Mesothelial cell of epicardium (in vitro differentiated cells): ENCODE measurements around the gene GNAO1. TPM values are rescaled to one million over a fixed set of nuclear protein-coding genes. Genes with fewer than 3 reads are reported as not detected.

Experiments used
- DNase-seq, 2 experiments: peaks; one replicate each; pipeline ENCODE4 v3.0.0; 2021; ENCODE audit warnings: low spot score in 2 of 2; ENCODE audit not compliant: unreplicated experiment in 2 of 2
- H3K27ac Mint-ChIP-seq: 2 replicates; pipeline ENCODE4 v1.8.0; 2021; ENCODE audit warnings: mixed read lengths
- H3K27me3 Mint-ChIP-seq: 2 replicates; pipeline ENCODE4 v1.8.0; 2021; ENCODE audit warnings: low read depth, mixed read lengths
- H3K36me3 Mint-ChIP-seq: 2 replicates; pipeline ENCODE4 v1.8.0; 2021; ENCODE audit warnings: mixed read lengths
- H3K4me1 Mint-ChIP-seq: 2 replicates; pipeline ENCODE4 v1.8.0; 2021; ENCODE audit warnings: mixed read lengths
- H3K4me3 Mint-ChIP-seq: 2 replicates; pipeline ENCODE4 v1.8.0; 2021; ENCODE audit warnings: mild to moderate bottlenecking, moderate library complexity, mixed read lengths
- H3K9me3 Mint-ChIP-seq: 2 replicates; pipeline ENCODE4 v1.8.0; 2021; ENCODE audit warnings: mixed read lengths
- total RNA-seq: library from RNA; stranded (reverse); gene quantifications from 3 replicates; pipeline ENCODE4 v1.2.1, GENCODE V29; 2021
- TF ChIP-seq, protein P1 (sequence below): fragments of 200-600 bp; sonication (generic); IDR thresholded peaks from one replicate; pipeline ENCODE4 v1.5.0; 2021; ENCODE audit warnings: antibody characterized with exemption; ENCODE audit not compliant: unreplicated experiment

Gene GNAO1
- total RNA-seq, 1 donor from 2014 or later = 3.3 TPM

- TF ChIP-seq, protein P1, sequence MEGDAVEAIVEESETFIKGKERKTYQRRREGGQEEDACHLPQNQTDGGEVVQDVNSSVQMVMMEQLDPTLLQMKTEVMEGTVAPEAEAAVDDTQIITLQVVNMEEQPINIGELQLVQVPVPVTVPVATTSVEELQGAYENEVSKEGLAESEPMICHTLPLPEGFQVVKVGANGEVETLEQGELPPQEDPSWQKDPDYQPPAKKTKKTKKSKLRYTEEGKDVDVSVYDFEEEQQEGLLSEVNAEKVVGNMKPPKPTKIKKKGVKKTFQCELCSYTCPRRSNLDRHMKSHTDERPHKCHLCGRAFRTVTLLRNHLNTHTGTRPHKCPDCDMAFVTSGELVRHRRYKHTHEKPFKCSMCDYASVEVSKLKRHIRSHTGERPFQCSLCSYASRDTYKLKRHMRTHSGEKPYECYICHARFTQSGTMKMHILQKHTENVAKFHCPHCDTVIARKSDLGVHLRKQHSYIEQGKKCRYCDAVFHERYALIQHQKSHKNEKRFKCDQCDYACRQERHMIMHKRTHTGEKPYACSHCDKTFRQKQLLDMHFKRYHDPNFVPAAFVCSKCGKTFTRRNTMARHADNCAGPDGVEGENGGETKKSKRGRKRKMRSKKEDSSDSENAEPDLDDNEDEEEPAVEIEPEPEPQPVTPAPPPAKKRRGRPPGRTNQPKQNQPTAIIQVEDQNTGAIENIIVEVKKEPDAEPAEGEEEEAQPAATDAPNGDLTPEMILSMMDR = no peak
- H3K36me3 Mint-ChIP-seq = no peaks in the 10 kb centered on the region
- H3K4me1 Mint-ChIP-seq = peaks cover 17% of the 10 kb centered on the region
- no peaks in the 10 kb centered on the region for H3K27me3 Mint-ChIP-seq
- no peak overlapping the region for H3K4me3 Mint-ChIP-seq
- no peak for DNase-seq
- no peak overlapping the region for H3K27ac Mint-ChIP-seq
- H3K9me3 Mint-ChIP-seq = no peaks in the 10 kb centered on the region
Measured at GRCh38 chr16:56331399-56331798, 140.1 kb downstream of the GNAO1 start.

DNA sequence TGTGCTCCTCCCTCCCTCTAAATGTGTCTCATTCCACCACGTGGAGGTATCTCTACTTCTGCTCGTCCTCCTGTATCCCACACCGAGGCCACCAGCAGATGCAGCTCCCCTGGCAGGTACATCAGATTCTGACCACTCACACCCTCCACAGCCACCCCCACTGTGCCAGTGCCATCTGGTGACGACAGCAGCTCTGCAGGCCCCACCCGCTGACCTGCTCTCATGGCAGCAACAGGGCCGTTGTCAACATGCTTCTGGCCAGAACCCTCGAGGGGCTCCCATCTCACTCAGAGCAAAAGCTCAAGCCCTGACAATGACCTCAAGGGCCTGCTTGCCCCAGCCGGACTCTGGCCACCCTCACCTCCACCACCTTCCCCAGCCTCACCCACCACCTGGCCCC, 140.6 kb downstream of the GNAO1 start:
- Mint-ChIP-seq H3K36me3 (no peaks in the 10 kb centered on the region), H3K27me3 (no peaks in the 10 kb centered on the region), H3K27ac (no peak overlapping the region), H3K4me1 (peaks cover 17% of the 10 kb centered on the region), H3K9me3 (no peaks in the 10 kb centered on the region), H3K4me3 (no peak overlapping the region)
- no peak for DNase-seq
- TF ChIP-seq, protein P1 = no peak

- Mint-ChIP-seq H3K27ac (no peak overlapping the region), H3K4me3 (no peak overlapping the region), H3K36me3 (no peaks in the 10 kb centered on the region), H3K9me3 (no peaks in the 10 kb centered on the region), H3K4me1 (peaks cover 17% of the 10 kb centered on the region), H3K27me3 (no peaks in the 10 kb centered on the region)
- DNase-seq = no peak
- TF ChIP-seq, protein P1 = no peak
Measured at GRCh38 chr16:56332464-56333079, 141.3 kb downstream of the GNAO1 start.

DNA sequence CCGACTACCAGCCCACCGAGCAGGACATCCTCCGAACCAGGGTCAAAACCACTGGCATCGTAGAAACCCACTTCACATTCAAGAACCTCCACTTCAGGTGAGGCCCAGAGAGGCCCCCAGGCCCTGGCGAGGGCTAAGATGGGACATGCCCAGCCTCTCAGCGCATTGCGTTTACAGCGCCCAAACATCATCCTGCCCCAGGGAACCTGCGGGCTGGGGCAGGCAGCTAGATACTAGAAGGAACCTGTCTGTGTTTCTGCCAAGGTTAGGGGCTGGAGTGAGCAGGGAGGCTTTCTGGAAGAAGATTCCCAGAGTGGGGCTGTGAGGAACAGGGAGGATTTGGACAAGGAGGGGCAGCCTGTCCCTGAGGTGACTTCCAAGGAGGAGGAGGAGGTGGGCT, 143.5 kb downstream of the GNAO1 start:
- no peak overlapping the region for H3K27ac Mint-ChIP-seq

GRCh38 chr16:56336071-56336688, 144.9 kb downstream of the GNAO1 start:
- Mint-ChIP-seq H3K27me3 (no peaks in the 10 kb centered on the region), H3K36me3 (no peaks in the 10 kb centered on the region)
- DNase-seq = no peak

More for the DNA sequence above, 143.5 kb downstream of the GNAO1 start:
- peaks cover 17% of the 10 kb centered on the region for H3K4me1 Mint-ChIP-seq
- H3K27me3 Mint-ChIP-seq = no peaks in the 10 kb centered on the region
- no peak for DNase-seq
- H3K36me3 Mint-ChIP-seq = no peaks in the 10 kb centered on the region
- H3K4me3 Mint-ChIP-seq = no peak overlapping the region
- TF ChIP-seq, protein P1 = no peak
- H3K9me3 Mint-ChIP-seq = no peaks in the 10 kb centered on the region

More at GRCh38 chr16:56336071-56336688, 144.9 kb downstream of the GNAO1 start:
- Mint-ChIP-seq H3K9me3 (no peaks in the 10 kb centered on the region), H3K4me3 (no peak overlapping the region), H3K27ac (no peak overlapping the region), H3K4me1 (peaks cover 6% of the 10 kb centered on the region)
- TF ChIP-seq, protein P1 = no peak
